ENCODE results near the gene ASB8.

ASB8 gene

GRCh38 chr12:48105321-48105866 is 51.9 kb downstream of the ASB8 start:
- Histone ChIP-seq H2AFZ (ENCODE audit: low read depth, low read length, severe bottlenecking) (peak overlapping the region; percentile 67), H3K27ac (ENCODE audit: low read depth, low read length) (peak overlapping the region; percentile 92), H3K4me2 (ENCODE audit: low read depth, low read length, poor library complexity, severe bottlenecking) (peak overlapping the region; percentile 86), H3K9me2 (replicated peaks; ENCODE audit: insufficient read depth, low read length) (no peaks in the 10 kb centered on the region), H3K4me3 (ENCODE audit: insufficient read depth, low read length, poor library complexity, severe bottlenecking) (peak overlapping the region; percentile 82), H3K27me3 (ENCODE audit: low read length) (no peaks in the 10 kb centered on the region), H3K79me2 (ENCODE audit: insufficient read depth, low read length) (peaks cover 51% of the 10 kb centered on the region), H3K9ac (ENCODE audit: low read length) (peak overlapping the region; percentile 94), H3K9me3 (ENCODE audit: insufficient read depth, low read length) (no peaks in the 10 kb centered on the region), H3F3A (ENCODE audit: insufficient read depth) (peaks cover 16% of the 10 kb centered on the region), H3K36me3 (ENCODE audit: low read length) (no peaks in the 10 kb centered on the region), H4K20me1 (ENCODE audit: low read depth, low read length) (no peaks in the 10 kb centered on the region)
- no peak for TF ChIP-seq EZH2phosphoT487 (conservative IDR thresholded peaks at IDR 0.05; ENCODE audit: low read length)
- TF ChIP-seq CTCF (IDR thresholded peaks at IDR 0.05; ENCODE audit: insufficient read depth, low read length, poor library complexity, severe bottlenecking): no peak

- H3K9ac ChIP-seq (ENCODE audit: low read length): peak overlapping the region; percentile 94
- H3K36me3 ChIP-seq (ENCODE audit: low read length): no peaks in the 10 kb centered on the region
- no peaks in the 10 kb centered on the region for H4K20me1 ChIP-seq (ENCODE audit: low read depth, low read length)
- H2AFZ ChIP-seq (ENCODE audit: low read depth, low read length, severe bottlenecking): no peak overlapping the region
- H3K4me3 ChIP-seq (ENCODE audit: insufficient read depth, low read length, poor library complexity, severe bottlenecking): peak overlapping the region; percentile 82
- peak overlapping the region; percentile 92 for H3K27ac ChIP-seq (ENCODE audit: low read depth, low read length)
- no peaks in the 10 kb centered on the region for H3K9me3 ChIP-seq (ENCODE audit: insufficient read depth, low read length)
- H3K9me2 ChIP-seq (replicated peaks; ENCODE audit: insufficient read depth, low read length): no peaks in the 10 kb centered on the region
- peaks cover 60% of the 10 kb centered on the region for H3K79me2 ChIP-seq (ENCODE audit: insufficient read depth, low read length)
- H3K4me2 ChIP-seq (ENCODE audit: low read depth, low read length, poor library complexity, severe bottlenecking): peak overlapping the region; percentile 86
- H3F3A ChIP-seq (ENCODE audit: insufficient read depth): peaks cover 21% of the 10 kb centered on the region
- H3K27me3 ChIP-seq (ENCODE audit: low read length): no peaks in the 10 kb centered on the region
- no peak for TF ChIP-seq CTCF (IDR thresholded peaks at IDR 0.05; ENCODE audit: insufficient read depth, low read length, poor library complexity, severe bottlenecking)
- TF ChIP-seq EZH2phosphoT487 (conservative IDR thresholded peaks at IDR 0.05; ENCODE audit: low read length): no peak
These were observed 52.8 kb downstream of the ASB8 start for GRCh38 chr12:48104531-48104930.
